ENCODE measurements around the gene ADCY7.

DNA sequence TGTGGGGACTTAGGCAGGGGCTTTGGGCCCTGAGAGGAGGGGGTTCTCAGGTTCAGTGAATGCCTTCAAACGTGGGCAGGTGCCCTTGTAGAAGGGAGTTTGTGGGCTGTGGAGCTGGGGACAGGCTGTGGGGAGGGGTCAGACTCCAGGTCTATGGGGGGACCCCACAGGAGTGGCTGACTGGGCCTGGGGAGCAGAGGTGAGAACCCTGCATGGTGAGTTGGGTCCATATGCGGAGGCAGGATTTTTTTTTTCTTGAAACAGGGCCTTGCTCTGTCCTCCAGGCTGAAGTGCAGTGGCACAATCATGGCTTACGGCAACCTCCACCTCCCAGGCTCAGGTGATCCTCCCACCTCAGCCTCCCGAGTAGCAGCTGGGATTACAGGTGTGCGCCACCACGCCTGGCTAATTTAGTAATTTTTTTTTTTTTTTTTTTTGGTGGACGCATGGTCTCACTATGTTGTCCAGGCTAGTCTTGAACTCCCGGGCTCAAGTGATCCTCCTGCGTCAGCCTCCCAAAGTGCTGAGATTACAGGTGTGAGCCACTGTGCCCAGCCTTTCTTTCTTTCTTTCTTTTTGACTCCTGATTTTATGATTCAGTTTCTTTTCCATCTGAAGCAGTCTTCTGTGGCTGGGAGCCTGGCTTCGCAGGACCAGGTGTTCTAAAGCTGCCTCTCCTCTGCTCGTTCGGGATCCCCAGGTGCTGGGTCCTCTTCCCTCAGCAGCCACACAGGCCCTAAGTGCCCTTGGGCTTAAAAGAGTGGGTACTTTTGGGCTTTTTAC lies 19.0 kb upstream of the ADCY7 start:
- TF ChIP-seq POLR2A (IDR thresholded peaks at IDR 0.05; ENCODE audit: low read depth, low read length) (no peak), MAFK (IDR thresholded peaks at IDR 0.05; ENCODE audit: low read depth, low read length) (no peak), CEBPB (IDR thresholded peaks at IDR 0.05; ENCODE audit: low read depth, low read length) (no peak), MAZ (IDR thresholded peaks at IDR 0.05; ENCODE audit: borderline replicate concordance, low read depth, low read length) (no peak), RCOR1 (IDR thresholded peaks at IDR 0.05; ENCODE audit: insufficient replicate concordance, low read length) (no peak)
- TF ChIP-seq, protein P1, sequence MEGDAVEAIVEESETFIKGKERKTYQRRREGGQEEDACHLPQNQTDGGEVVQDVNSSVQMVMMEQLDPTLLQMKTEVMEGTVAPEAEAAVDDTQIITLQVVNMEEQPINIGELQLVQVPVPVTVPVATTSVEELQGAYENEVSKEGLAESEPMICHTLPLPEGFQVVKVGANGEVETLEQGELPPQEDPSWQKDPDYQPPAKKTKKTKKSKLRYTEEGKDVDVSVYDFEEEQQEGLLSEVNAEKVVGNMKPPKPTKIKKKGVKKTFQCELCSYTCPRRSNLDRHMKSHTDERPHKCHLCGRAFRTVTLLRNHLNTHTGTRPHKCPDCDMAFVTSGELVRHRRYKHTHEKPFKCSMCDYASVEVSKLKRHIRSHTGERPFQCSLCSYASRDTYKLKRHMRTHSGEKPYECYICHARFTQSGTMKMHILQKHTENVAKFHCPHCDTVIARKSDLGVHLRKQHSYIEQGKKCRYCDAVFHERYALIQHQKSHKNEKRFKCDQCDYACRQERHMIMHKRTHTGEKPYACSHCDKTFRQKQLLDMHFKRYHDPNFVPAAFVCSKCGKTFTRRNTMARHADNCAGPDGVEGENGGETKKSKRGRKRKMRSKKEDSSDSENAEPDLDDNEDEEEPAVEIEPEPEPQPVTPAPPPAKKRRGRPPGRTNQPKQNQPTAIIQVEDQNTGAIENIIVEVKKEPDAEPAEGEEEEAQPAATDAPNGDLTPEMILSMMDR (conservative IDR thresholded peaks at IDR 0.05; ENCODE audit: low read depth, low read length) = no peak

Data from IMR-90 (cell line).